SK-N-SH (cell line): ENCODE measurements around the gene MPP7.
"Not testable (repeated sequence)": the region's sequence is repeated elsewhere in the genome, so short reads cannot be mapped to it uniquely, and the experiment has no call there.

ENCODE experiments used
- FOSL2 ChIP-seq: IDR thresholded peaks from 2 replicates; pipeline ENCODE4 v1.4.0; 2012; ENCODE audit warnings: low read depth, mild to moderate bottlenecking, moderate library complexity, borderline replicate concordance
- TAF1 ChIP-seq: IDR thresholded peaks from 2 replicates; pipeline ENCODE4 v1.6.1; 2012; ENCODE audit warnings: low read depth, mild to moderate bottlenecking, low read length, moderate library complexity, borderline replicate concordance
- YY1 ChIP-seq: IDR thresholded peaks from 2 replicates; pipeline ENCODE4 v1.4.0; 2012; ENCODE audit warnings: low read depth, mild to moderate bottlenecking
- TF ChIP-seq, protein P1 (sequence below): IDR thresholded peaks from 2 replicates; pipeline ENCODE4 v1.6.1; 2012; ENCODE audit warnings: mild to moderate bottlenecking, low read depth, low read length, moderate library complexity

DNA sequence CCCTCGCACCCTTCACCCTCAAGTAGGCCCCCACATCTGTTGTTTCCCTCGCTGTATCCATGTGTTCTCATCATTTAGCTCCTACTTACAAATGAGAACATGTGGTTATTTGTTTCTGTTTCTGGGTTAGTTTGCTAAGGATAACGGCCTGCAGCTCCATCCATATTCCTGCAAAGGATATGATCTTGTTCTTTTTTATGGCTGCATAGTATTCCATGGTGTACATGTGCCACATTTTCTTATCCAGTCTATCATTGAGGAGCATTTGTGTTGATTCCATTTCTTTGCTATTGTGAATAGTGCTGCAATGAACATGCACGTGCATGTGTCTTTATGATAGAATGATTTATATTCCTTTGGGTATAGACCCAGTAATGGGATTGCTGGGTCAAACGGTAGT, 38.8 kb upstream of the MPP7 start:
- TF ChIP-seq YY1, FOSL2, TAF1: not testable (repeated sequence)
- TF ChIP-seq, protein P1, sequence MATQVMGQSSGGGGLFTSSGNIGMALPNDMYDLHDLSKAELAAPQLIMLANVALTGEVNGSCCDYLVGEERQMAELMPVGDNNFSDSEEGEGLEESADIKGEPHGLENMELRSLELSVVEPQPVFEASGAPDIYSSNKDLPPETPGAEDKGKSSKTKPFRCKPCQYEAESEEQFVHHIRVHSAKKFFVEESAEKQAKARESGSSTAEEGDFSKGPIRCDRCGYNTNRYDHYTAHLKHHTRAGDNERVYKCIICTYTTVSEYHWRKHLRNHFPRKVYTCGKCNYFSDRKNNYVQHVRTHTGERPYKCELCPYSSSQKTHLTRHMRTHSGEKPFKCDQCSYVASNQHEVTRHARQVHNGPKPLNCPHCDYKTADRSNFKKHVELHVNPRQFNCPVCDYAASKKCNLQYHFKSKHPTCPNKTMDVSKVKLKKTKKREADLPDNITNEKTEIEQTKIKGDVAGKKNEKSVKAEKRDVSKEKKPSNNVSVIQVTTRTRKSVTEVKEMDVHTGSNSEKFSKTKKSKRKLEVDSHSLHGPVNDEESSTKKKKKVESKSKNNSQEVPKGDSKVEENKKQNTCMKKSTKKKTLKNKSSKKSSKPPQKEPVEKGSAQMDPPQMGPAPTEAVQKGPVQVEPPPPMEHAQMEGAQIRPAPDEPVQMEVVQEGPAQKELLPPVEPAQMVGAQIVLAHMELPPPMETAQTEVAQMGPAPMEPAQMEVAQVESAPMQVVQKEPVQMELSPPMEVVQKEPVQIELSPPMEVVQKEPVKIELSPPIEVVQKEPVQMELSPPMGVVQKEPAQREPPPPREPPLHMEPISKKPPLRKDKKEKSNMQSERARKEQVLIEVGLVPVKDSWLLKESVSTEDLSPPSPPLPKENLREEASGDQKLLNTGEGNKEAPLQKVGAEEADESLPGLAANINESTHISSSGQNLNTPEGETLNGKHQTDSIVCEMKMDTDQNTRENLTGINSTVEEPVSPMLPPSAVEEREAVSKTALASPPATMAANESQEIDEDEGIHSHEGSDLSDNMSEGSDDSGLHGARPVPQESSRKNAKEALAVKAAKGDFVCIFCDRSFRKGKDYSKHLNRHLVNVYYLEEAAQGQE: not testable (repeated sequence)
